HG03378 (cell line): ENCODE measurements around the gene WEE2.
A peak's percentile ranks its signal among the peaks of the same experiment; 100 is the strongest.
"Not testable (repeated sequence)": the region's sequence is repeated elsewhere in the genome, so short reads cannot be mapped to it uniquely, and the experiment has no call there.

Experiments used
- ATAC-seq: cut with Tn5 transposase; IDR thresholded peaks from one replicate; pipeline ENCODE4 v1.9.1; 2021; ENCODE audit warnings: mild to moderate bottlenecking, moderate library complexity; ENCODE audit not compliant: unreplicated experiment

Gene WEE2

GRCh38 chr7:141689072-141689825, 18.9 kb upstream of the WEE2 start:
- ATAC-seq: not testable (repeated sequence)

GRCh38 chr7:141691540-141691939, 16.6 kb upstream of the WEE2 start:
- ATAC-seq: no peak

GRCh38 chr7:141691961-141692360, 16.2 kb upstream of the WEE2 start:
- ATAC-seq: no peak

- ATAC-seq: no peak
Measured at GRCh38 chr7:141693082-141693481, 15.1 kb upstream of the WEE2 start.

- no peak for ATAC-seq
Measured at GRCh38 chr7:141695803-141696289, 12.3 kb upstream of the WEE2 start.

- no peak for ATAC-seq
Measured at GRCh38 chr7:141696348-141696747, 11.8 kb upstream of the WEE2 start.

GRCh38 chr7:141697211-141697871, 10.8 kb upstream of the WEE2 start:
- ATAC-seq: no peak

- ATAC-seq: no peak
Measured at GRCh38 chr7:141698247-141699015, 9.7 kb upstream of the WEE2 start.

GRCh38 chr7:141699860-141700259, 8.3 kb upstream of the WEE2 start:
- no peak for ATAC-seq

GRCh38 chr7:141700296-141700847, 7.8 kb upstream of the WEE2 start:
- ATAC-seq: no peak

- no peak for ATAC-seq
Measured at GRCh38 chr7:141700848-141701371, 7.2 kb upstream of the WEE2 start.

GRCh38 chr7:141701489-141702046, 6.6 kb upstream of the WEE2 start:
- peak; percentile 50 for ATAC-seq

GRCh38 chr7:141702047-141702567, 6.0 kb upstream of the WEE2 start, which contains the start of gene DENND11:
TSS of gene DENND11 (minus strand) at chr7:141702166. CDS start at chr7:141702153, 13 bp downstream.
- peak; percentile 48 for ATAC-seq

GRCh38 chr7:141702892-141703291, 5.3 kb upstream of the WEE2 start:
- ATAC-seq: no peak

- ATAC-seq: no peak
Measured at GRCh38 chr7:141704112-141704511, 4.0 kb upstream of the WEE2 start.

- no peak for ATAC-seq
Measured at GRCh38 chr7:141704741-141705140, 3.4 kb upstream of the WEE2 start.

GRCh38 chr7:141706239-141707064, 1.7 kb upstream of the WEE2 start:
- no peak for ATAC-seq

- no peak for ATAC-seq
Measured at GRCh38 chr7:141709318-141709717, 1.2 kb downstream of the WEE2 start.

GRCh38 chr7:141709749-141710148, 1.6 kb downstream of the WEE2 start:
- ATAC-seq: no peak
